ENCODE data around the gene B4GALT4. TPM values are rescaled to one million over a fixed set of nuclear protein-coding genes. Genes with fewer than 3 reads are reported as not detected.
"Not testable (repeated sequence)": the region's sequence is repeated elsewhere in the genome, so short reads cannot be mapped to it uniquely, and the experiment has no call there.

Gene B4GALT4
- total and polyA plus RNA-seq, 2 of the 4 experiments (the other 2 are of a cell fraction) = 27.0 to 30.3 TPM

DNA sequence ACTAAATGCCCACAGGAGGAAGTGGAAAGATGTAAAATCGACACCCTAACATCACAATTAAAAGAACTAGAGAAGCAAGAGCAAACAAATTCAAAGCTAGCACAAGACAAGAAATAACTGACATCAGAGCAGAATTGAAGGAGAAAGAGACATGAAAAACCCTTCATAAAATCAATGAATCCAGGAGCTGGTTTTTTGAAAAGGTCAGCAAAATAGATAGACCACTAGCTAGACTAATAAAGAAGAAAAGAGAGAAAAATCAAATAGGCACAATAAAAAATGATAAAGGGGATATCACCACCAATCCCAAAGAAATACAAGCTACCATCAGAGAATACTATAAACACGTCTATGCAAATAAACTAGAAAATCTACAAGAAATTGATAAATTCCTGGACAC lies 29.5 kb upstream of the B4GALT4 start:
- intact Hi-C loops (cut with micrococcal nuclease); ATAC-seq (ENCODE audit: low read depth): not testable (repeated sequence)

More for the DNA sequence above, 29.5 kb upstream of the B4GALT4 start:
- DNase-seq; H4K91ac ChIP-seq (ENCODE audit: insufficient read depth, low read depth, low read length); H4K20me1 ChIP-seq (ENCODE audit: insufficient read depth, low read length); H2BK20ac ChIP-seq (ENCODE audit: low read depth, low read length); H3K18ac ChIP-seq (ENCODE audit: low read depth, low read length); dilution Hi-C loops (cut with HindIII; ENCODE audit: low sequenced_read_pairs, unreplicated experiment); H3K4ac ChIP-seq (ENCODE audit: low read depth, low read length); H3K79me1 ChIP-seq (ENCODE audit: low read depth in 1 of 2, low read length in 2 of 2); H2AFZ ChIP-seq (replicated peaks; ENCODE audit: low read length, poor library complexity); H3K4me2 ChIP-seq (ENCODE audit: low read depth, low read length); CTCF ChIA-PET; H3K9ac ChIP-seq (ENCODE audit: low read depth, low read length); POLR2A ChIA-PET (ENCODE audit: unreplicated experiment); H2AK5ac ChIP-seq (ENCODE audit: low read depth, low read length); H3K27me3 ChIP-seq (ENCODE audit: control insufficient read depth, insufficient read depth, low read length); H4K5ac ChIP-seq (ENCODE audit: low read depth, low read length); in situ Hi-C loops (cut with MboI; ENCODE audit: low sequenced_read_pairs); H2BK5ac ChIP-seq (ENCODE audit: low read depth, low read length, poor library complexity, severe bottlenecking); H3K23ac ChIP-seq (ENCODE audit: low read depth, low read length); H3K14ac ChIP-seq (replicated peaks; ENCODE audit: low read depth, low read length); H2AK9ac ChIP-seq (replicated peaks; ENCODE audit: low read depth, low read length, poor library complexity); H3K9me1 ChIP-seq (ENCODE audit: insufficient read depth, low read length); H3K9me3 ChIP-seq (ENCODE audit: control insufficient read depth, insufficient read depth, low read length); H2BK15ac ChIP-seq (ENCODE audit: low read depth, low read length); H3K4me1 ChIP-seq (ENCODE audit: control insufficient read depth, insufficient read depth, low read length); H4K8ac ChIP-seq (ENCODE audit: low read depth in 2 of 2, low read length in 2 of 2); H3K27ac ChIP-seq (ENCODE audit: insufficient read depth, low read length); H3K4me3 ChIP-seq (ENCODE audit: insufficient read depth, low read depth, low read length); H3K56ac ChIP-seq (ENCODE audit: extremely low read depth, insufficient read depth, low read length); BruUV-seq (replicated peaks); H2BK120ac ChIP-seq (ENCODE audit: low read depth, low read length); H3K36me3 ChIP-seq (ENCODE audit: control insufficient read depth, insufficient read depth, low read length): not testable (repeated sequence)
- peak; percentile 37; the same call in 1 of the 2 replicates for TF ChIP-seq MAFK (IDR thresholded peaks at IDR 0.05; ENCODE audit: low read depth, low read length)
- WGBS, 2 experiments (ENCODE audit: extremely low coverage in 2 of 2, insufficient read length in 1 of 2) = no CpG with 5 or more reads among the region's 2 CpGs
